ENCODE data around the gene POLR2A.

POLR2A gene

DNA sequence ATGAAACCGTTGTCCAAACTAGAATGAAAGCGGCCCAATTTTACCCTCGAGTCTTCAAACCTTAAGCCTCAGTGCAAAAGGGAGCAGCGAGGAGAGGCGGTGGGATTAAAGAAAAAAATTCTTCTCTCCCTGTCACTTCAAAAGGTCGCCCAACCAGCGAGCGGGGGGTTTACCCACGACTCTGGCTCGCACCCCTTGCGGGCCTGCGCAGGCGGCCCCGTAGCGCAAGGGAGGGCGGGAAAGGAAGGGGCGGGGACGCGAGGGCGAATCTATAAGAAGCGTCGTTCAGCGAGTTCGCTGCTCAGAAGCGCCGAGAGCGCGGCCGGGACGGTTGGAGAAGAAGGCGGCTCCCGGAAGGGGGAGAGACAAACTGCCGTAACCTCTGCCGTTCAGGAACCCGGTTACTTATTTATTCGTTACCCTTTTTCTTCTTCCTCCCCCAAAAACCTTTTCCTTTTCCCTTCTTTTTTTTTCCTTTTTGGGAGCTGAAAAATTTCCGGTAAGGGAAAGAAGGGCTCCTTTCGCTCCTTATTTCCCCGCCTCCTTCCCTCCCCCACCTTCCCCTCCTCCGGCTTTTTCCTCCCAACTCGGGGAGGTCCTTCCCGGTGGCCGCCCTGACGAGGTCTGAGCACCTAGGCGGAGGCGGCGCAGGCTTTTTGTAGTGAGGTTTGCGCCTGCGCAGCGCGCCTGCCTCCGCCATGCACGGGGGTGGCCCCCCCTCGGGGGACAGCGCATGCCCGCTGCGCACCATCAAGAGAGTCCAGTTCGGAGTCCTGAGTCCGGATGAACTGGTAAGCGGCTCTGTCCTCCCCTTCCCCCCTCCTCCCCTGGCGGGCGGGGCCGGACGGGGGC lies at the start of gene POLR2A:
Gene POLR2A (plus strand): TSS at position 300 of the 852 bp plus-strand sequence.
- peak; percentile 94 for DNase-seq

DNA sequence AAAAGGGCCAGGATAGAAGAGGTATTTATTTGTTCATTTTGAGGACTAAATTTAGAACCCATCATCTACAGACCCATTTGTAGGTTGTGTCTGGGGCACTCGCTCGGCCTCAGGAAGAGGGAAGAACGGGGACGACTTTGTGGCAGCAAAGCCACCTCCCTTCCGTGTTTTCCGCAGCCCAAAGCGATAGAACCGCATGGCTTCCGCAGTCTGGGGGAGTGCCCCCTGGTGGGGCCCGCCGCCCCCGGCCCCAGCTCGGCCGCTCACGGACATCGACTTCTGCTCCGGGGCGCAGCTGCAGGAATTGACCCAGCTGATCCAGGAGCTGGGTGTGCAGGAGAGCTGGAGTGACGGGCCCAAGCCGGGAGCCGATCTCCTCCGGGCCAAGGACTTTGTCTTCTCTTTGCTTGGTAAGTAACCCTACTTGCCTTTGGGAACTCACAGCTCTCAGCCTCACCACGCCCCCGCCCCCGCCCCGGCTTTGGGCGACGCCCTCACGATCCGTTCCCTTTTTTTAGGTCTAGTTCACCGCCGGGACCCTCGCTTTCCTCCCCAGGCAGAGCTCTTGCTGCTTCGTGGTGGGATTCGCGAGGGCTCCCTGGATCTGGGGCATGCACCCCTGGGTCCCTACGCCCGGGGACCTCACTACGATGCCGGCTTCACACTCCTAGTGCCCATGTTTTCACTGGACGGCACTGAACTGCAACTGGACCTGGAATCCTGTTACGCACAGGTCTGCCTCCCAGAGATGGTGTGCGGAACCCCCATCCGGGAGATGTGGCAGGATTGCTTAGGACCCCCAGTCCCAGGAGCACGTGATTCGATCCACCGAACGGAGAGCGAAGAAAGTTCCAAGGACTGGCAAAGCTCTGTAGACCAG lies 48.2 kb upstream of the POLR2A start:
- DNase-seq: no peak

DNA sequence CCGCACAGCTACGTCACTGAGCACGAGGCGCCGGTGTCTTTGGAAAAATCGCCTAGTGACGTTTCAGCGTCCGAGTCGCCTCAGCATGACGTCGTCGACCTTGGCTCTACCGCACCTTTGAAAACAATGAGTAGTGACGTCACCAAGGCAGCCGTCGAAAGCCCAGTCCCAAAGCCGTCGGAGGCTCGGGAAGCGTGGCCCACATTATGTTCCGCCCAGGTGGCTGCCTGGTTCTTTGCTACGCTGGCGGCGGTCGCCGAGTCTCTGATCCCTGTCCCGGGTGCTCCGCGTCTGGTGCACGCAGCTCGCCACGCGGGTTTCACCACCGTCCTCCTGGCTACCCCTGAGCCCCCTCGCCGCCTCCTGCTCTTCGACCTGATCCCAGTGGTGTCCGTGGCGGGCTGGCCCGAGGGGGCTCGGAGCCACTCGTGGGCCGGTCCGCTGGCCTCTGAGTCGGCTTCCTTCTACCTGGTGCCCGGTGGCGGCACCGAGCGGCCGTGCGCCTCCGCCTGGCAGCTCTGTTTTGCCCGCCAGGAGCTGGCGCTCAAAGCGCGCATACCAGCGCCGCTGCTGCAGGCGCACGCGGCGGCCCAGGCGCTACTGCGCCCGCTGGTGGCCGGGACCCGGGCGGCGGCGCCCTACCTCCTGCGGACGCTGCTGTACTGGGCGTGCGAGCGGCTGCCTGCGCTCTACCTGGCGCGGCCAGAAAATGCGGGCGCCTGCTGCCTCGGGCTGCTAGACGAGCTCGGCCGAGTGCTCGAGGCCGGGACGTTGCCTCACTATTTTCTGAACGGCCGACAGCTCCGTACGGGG lies 47.4 kb upstream of the POLR2A start:
- DNase-seq: no peak

DNA sequence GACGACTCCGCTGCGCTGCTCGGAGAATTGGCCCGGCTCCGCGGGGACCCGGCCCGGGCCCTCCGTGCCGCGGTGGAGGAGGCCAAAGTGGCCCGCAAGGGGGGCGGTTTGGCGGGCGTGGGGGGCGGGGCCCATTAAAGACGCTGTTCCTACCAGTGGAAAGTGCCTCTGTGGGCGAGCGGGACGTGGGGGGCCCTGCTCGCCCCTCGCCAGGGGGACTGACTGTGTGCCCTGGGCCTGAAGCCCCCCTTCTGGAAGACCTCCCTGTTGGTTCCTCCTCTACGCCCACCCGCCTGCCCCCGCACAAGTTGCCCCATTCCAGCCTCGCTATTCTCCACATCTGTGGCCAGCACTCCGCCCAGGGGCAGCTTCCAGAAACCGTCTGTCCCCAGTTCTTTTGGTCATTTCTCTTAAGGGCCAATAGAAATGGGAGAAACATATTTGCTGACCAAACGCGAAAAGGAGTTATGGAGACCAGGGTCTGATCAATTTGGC lies 46.8 kb upstream of the POLR2A start:
- no peak for DNase-seq

DNA sequence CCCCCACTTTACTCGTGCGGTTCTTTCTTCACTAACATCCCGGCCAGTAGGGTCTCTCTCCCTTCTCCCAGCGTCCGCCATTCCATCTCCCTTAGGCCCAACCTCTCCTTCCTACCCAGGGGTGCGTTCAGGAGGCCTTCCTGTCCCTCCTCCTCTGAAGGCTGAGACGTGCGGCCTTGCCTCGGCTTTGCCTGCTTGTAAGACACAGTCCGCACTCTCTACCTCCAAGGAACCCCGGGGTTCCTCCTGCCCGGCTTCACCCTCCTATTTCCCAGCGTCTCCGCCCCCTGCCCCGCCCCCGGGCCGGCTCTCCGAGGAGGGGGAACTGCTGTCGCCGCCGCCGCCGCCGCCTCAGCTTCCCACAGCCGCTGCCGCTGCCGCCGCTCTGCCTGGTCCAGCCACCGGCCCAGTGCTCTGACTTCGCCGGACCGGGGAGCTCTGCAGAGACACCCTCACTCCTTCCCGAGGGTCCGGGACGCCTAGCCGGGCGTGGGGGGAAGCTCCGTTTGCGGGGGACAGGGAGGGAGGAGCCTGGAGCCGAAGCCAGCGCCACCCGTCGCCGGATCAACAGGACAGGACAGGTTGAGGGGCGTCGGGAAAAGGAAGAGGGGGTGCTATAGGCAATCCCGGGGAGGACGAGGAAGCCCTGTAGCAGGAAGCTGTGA lies 46.1 kb upstream of the POLR2A start:
- DNase-seq: no peak

DNA sequence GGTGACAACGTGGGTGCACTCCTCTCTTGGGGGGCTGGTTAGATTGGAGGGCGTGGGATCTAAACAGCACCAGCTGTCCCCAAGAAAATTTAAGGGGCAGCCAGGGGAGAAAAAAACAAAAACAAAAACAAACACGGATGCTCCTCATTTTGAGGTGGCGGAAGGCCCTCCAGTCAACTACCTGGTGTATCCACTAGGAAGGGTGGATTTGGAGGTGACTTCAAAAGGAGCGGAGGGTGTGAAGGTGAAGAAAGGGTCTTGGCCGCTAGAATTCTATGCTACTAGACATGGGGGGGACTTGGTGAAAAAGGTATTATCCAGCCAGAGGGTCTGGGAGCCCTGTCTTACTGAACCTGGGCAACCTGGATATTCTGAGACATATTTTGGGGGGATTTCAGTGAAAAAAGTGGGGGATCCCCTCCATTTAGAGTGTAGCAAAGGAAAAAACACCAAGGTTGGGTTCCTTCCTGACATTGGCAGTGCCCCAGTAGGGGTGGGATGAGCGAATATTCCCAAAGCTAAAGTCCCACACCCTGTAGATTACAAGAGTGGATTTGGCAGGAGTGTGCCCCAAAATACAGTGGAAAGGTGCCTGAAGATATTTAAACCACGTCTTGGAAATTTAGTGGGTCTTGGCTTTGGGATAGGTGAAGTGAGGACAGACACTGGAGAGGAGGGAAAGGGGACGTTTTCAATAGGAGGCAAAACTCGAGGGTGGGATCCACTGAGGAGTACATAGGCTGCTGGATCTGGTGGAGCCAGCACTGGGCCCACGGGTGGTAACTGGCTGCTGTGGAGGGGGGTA lies 45.3 kb upstream of the POLR2A start:
- no peak for DNase-seq

DNA sequence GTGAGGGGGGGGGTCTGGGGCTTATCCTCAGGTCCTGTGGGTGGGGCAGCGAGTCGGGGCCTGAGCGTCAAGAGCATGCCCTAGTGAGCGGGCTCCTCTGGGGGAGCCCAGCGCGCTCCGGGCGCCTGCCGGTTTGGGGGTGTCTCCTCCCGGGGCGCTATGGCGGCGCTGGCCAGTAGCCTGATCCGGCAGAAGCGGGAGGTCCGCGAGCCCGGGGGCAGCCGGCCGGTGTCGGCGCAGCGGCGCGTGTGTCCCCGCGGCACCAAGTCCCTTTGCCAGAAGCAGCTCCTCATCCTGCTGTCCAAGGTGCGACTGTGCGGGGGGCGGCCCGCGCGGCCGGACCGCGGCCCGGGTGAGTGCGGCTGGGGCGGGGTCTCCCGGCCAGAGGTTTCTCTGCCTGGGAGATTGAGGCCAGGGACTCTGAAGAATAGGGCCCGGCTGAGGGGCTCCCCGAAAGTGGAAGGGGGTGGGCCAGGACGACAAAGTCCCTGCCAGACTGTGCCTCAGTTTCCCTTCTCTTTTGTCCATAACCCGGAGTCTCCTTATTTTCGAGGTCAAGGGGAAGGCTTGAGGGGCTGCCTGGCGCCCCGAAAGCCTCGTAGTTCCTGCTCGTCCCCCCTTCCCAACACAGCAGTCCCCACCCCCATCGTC lies 44.6 kb upstream of the POLR2A start, which contains the start of gene FGF11:
Gene FGF11 (plus strand): TSS at position 51 of the 651 bp plus-strand sequence. CDS start 109 bp downstream, at position 160.
- no peak for DNase-seq

DNA sequence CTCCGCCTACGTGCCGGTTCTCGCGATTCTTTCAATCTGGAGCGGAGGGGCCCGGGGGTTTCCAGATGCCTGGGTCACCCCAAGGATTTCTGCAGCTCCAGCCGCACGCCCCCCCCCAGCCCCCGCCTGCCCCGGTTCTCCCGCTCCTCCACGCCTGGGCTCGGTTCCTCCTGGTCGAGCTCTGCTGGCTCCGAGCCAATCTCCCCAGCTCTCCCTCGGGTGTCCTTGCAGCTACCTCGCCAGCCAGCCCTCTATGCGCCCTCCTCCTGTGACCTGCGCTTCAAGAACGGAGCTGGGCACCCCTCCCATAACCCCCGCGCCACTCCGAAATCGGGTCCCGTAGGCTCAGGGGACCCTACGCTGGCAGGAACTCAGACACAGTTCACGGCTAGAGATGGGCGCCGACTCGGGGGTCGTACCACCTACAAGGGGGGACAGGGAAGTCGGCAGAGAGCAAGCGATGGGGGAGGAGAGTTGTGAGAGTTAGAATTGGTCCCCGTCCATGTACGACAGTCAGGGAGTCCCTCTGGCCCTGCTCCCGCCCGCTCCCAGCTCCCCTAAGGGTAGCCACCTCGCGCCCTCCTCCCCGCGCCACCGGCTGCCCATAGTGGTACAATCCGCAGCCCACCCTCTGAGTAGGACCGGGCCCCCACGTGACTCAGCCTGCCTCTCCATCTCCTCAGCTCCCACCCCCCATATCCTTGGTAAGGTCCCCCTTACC lies 43.9 kb upstream of the POLR2A start:
- no peak for DNase-seq

DNA sequence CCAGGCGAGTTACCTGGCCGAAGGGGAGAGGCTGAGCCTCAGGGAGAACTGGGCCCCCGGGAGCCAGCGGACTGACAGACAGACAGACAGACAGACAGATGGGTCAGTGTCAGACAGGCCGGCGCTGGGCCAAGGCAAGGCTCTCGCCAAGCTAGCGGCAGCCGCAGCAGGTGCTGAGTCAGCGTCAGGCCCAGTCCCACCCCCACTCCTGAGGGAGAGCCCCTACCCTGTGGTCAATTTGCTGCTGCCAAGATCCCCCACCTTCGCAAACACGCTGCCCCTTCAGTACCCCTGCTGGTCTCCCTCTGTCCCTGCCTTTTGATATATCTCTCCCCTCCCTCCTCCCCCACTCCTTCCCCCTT lies 43.4 kb upstream of the POLR2A start:
- DNase-seq: no peak

DNA sequence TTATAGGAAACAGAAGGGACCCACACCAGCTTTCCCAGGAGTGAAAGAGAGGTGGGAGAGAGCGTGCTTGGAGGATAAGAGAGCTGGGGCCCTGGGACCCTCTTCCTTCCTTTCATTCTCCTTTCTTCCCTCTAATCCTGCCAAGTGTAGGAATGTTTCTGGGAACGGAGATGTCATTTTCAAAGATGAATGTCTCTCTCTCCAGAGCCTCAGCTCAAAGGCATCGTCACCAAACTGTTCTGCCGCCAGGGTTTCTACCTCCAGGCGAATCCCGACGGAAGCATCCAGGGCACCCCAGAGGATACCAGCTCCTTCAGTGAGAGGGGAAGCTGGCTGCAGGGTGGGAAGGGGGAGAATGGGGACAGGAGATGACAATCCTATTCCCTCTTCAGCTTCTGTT lies 42.9 kb upstream of the POLR2A start:
- DNase-seq: no peak

DNA sequence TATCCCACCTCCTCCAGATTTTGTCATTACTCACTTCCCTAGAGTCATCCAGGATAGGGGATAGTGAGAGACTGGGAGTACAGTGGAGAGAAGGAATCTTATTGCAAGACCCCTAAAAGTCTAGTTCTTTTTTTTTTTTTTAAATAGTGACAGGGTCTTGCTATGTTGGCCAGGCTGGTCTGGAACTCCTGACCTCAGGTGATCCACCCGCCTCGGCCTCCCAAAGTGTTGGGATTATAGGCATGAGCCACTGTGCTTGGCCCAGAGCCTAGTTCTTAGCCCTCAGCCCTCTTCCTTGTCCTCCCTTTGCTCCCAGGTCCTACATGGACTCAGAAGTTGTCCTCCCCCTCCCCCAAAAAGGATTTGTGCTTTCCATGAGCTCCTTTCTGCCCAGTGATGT lies 42.0 kb upstream of the POLR2A start:
- DNase-seq: no peak

DNA sequence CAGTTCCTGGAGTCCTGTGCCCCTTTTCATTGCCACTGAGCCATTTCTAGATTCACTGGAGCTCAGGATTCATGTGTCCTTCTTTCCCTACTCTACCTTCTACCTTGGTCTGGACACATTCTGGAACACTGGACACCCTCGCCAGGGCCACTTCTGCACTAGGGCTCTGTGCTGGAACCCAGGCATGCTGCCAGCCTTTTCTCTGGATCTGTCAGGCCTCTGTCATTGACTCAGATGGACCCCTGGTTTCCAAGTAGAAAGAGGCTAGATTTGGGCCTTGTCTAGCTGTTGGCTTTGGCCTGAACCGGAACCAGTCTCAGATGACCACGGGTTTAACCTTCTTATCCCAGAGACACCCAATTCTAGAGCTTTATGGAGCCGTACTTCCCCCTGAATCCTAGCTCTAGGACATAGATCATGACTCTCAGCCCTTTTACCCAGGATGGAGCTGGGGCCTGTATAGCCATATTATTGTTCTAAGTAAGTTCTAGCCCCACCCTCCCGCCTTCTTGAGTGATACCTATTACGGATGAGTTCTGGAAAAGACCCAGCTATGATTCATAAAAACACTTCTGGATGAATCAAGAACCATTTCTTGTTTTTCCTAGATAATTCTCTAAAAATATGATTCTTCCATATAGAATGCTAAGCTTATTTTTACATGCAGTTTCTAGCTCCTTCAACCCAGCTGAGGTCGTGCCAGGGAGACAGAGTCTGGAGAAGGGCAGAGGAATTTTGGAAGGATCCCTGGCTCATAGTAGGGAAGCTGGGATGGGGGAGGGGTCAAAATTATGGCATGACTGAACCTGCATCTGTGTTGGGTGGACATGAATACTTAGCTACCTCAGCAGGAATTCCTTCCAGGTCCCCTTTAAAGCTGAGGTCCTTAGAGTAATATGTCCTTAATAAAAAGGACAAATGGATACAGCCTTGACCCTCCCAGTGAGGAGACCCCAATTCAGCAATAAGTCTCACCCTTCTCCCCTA lies 40.4 kb upstream of the POLR2A start:
- DNase-seq: no peak

DNA sequence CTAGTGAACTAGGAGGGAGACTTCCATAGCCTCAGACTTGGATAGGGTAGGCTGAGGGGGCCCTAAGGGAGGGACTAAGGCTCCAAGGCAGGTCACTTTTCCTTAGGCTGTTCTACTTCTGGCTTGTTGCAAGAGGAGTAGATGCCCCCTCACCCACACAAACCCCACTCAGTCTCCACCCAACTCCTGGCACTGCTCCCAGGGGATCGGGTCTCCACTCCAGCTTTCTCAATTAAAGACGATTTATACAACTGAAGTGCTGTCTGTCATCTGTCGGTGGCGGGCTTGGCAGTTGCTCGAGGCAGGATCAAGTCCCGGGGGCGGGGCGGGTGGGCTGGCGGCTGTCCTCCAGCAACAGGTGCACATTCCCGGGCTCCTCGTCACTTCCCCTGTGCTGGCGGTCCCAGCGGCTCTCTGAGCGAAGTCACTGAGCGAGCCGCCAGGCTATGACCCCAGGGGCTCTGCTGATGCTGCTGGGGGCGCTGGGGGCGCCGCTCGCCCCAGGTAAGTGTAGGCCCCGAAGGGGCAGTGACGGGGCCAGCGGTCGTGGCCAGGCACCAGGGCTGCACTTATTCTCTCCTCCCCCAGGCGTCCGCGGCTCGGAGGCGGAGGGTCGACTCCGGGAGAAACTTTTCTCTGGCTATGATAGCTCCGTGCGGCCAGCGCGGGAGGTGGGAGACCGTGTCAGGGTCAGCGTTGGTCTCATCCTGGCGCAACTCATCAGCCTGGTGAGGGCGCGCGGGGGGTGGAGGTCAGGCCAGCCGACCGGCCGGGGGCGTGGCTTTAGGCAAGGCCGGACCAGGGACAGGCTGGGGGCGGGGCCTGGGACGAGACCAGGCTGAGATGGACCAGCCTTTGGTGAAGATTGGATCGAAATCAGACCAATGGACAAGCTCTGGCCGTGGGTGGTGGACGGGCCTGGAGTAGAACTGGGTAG lies 39.2 kb upstream of the POLR2A start, which contains the start of gene CHRNB1:
Gene CHRNB1 (plus strand): TSS at position 380 of the 937 bp plus-strand sequence. CDS start 67 bp downstream, at position 447.
- DNase-seq: no peak

DNA sequence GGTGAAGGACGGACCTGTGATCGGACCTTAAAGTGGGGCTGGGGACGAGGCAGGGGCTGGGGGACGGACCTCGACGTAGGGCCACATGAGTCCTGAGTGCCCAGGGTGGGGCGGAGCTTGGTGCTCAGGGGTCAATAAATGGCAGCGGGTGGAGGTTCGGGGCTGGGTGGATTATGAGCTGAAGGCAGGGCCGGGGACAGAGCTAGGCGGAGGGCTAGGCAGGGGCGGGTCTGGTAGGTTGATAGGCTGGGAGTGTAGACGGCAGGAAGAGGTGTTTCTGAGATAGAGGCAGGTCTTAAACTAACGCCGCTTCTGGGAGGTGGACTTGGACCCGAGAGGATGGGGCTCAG lies 38.6 kb upstream of the POLR2A start:
- no peak for DNase-seq

DNA sequence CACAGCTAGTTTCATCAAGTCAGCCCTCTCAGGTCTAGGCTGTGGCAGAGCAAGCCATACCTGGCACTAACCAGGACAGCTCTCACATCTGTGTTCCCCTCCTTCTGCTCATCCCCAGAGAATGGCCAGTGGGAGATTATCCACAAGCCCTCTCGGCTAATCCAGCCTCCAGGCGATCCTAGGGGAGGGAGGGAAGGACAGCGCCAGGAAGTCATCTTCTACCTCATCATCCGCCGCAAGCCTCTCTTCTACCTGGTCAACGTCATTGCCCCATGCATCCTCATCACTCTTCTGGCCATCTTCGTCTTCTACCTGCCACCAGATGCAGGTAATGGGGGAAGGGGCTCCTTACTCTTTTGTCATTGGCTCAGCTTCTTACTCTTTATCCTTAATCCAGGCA lies 35.7 kb upstream of the POLR2A start:
- no peak for DNase-seq

DNA sequence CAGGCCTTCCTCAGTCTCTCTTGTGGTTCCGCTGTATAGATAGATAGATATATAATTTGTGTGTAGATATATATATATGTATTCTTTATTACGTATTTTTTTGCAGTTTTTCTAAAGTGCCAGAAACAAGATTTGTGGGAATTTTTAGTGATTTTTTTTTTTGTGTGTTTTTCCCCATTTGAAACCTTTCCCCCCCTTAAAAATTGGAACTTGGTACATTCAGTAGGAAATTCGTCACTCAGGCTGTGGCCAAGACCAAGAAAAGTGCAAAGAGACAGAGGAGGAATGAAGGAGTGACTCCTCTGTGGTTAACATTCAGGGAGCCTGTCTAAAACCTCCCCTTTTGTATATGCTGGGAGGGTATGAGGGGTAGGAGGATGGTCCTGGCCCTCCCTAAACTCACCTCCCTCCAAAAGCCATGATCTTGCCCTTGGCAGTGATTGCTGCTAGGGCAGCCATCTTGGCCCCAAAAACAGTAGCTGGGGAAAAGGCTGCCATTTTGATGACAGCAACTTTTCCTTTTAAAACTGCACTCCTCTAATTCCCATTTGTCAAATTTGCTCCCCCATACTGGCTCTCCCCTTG lies 24.1 kb upstream of the POLR2A start:
- DNase-seq: no peak

Measured in GOT3 (cell line).